K562 (cell line): ENCODE results near the gene TLE6. TPM values are rescaled to one million over a fixed set of nuclear protein-coding genes. Genes with fewer than 3 reads are reported as not detected.
A peak's percentile ranks its signal among the peaks of the same experiment; 100 is the strongest.

Experiments used
- ASH1L ChIP-seq: fragments of 450-650 bp; IDR thresholded peaks from 2 replicates; pipeline ENCODE4 v1.6.1; 2018; ENCODE audit warnings: borderline replicate concordance, mild to moderate bottlenecking, low read depth; ENCODE audit not compliant: partially characterized antibody
- CAMTA2 ChIP-seq: fragments of 250-450 bp; sonication (Bioruptor Pico); conservative IDR thresholded peaks from 2 replicates; pipeline ENCODE4 v1.5.1; 2022
- CBX5 ChIP-seq: IDR thresholded peaks from 2 replicates; pipeline ENCODE4 v1.6.1; 2014; ENCODE audit warnings: low read depth, borderline replicate concordance
- CREB3L1 ChIP-seq: fragments of 450-650 bp; IDR thresholded peaks from 2 replicates; pipeline ENCODE4 v1.6.1; 2014; ENCODE audit warnings: low read depth, mild to moderate bottlenecking, moderate library complexity, borderline replicate concordance
- DMBX1 ChIP-seq: fragments of 250-450 bp; sonication (Bioruptor Pico); IDR thresholded peaks from 2 replicates; pipeline ENCODE4 v1.8.0; 2022; ENCODE audit warnings: inconsistent platforms, mild to moderate bottlenecking, moderate library complexity, borderline replicate concordance
- GMEB1 ChIP-seq: fragments of 250-450 bp; sonication (Bioruptor Pico); IDR thresholded peaks from 2 replicates; pipeline ENCODE4 v1.4.0; 2020; ENCODE audit warnings: mild to moderate bottlenecking
- HNRNPL ChIP-seq: fragments of 200-400 bp; formaldehyde crosslinking; IDR thresholded peaks from 2 replicates; pipeline ENCODE4 v1.6.1; 2017; ENCODE audit warnings: low read depth, mild to moderate bottlenecking, low read length
- MAFK ChIP-seq: IDR thresholded peaks from 2 replicates; pipeline ENCODE4 v1.6.1; 2011; ENCODE audit warnings: low read length, improper control_type of control experiment
- MAZ ChIP-seq, 2 experiments: fragments of 450-650 bp in 1 of 2; sonication (generic) in 1 of 2; formaldehyde crosslinking; IDR thresholded peaks in 1 of 2; conservative IDR thresholded peaks in 1 of 2; 2 replicates each; pipeline versions ENCODE4 v1.4.0 to v1.5.0; 2020; ENCODE audit warnings: mild to moderate bottlenecking in 1 of 2, missing genetic modification reagents in 1 of 2
- MBD1 ChIP-seq: fragments of 250-450 bp; sonication (Bioruptor Pico); IDR thresholded peaks from 2 replicates; pipeline ENCODE4 v1.8.0; 2022; ENCODE audit warnings: inconsistent platforms
- MNT ChIP-seq, 2 experiments: fragments of 450-650 bp; conservative IDR thresholded peaks; 2 replicates each; pipeline ENCODE4 v1.6.1; 2017; ENCODE audit warnings: mild to moderate bottlenecking in 2 of 2, moderate library complexity in 2 of 2
- POLR2AphosphoS5 ChIP-seq: IDR thresholded peaks from 2 replicates; pipeline ENCODE4 v1.6.1; 2011; ENCODE audit warnings: mild to moderate bottlenecking, low read depth, low read length, moderate library complexity; ENCODE audit not compliant: control insufficient read depth, insufficient read depth
- RBM14 ChIP-seq: fragments of 200-400 bp; formaldehyde crosslinking; IDR thresholded peaks from 2 replicates; pipeline ENCODE4 v1.6.1; 2018; ENCODE audit warnings: low read depth, mild to moderate bottlenecking, low read length, moderate library complexity, borderline replicate concordance; ENCODE audit not compliant: insufficient read depth
- SAFB ChIP-seq: fragments of 200-400 bp; formaldehyde crosslinking; IDR thresholded peaks from 2 replicates; pipeline ENCODE4 v1.6.1; 2017; ENCODE audit warnings: low read depth, low read length, borderline replicate concordance
- SIN3A ChIP-seq, 2 experiments: fragments of 150-350 bp in 1 of 2; IDR thresholded peaks; 2 replicates each; pipeline ENCODE4 v1.6.1; 2011 to 2016; ENCODE audit warnings: borderline replicate concordance in 2 of 2, low read depth in 2 of 2, low read length in 2 of 2, mild to moderate bottlenecking in 2 of 2, moderate library complexity in 2 of 2; ENCODE audit not compliant: control insufficient read depth in 1 of 2
- ZBED1 ChIP-seq: IDR thresholded peaks from 2 replicates; pipeline ENCODE4 v1.6.1; 2014
- ZNF280B ChIP-seq: fragments of 250-450 bp; sonication (Bioruptor Pico); IDR thresholded peaks from 2 replicates; pipeline ENCODE4 v1.5.1; 2021; ENCODE audit warnings: mild to moderate bottlenecking
- polyA plus RNA-seq, 8 experiments: library from polyadenylated mRNA; depleted of rRNA in 4 of 8; stranded (reverse) in 5 of 8; unstranded in 3 of 8; fragments of >200 nt; fragmentation: Nextera tagmentation in 2 of 8; fragmentation: Illumina TruSeq in 1 of 8; extraction: Ambion mirVana in 2 of 8; extraction: Trizol in 1 of 8; gene quantifications; 2 replicates each; pipeline versions ENCODE4 v1.2.1 to v1.2.3, GENCODE V29; 2011 to 2014; ENCODE audit warnings: inconsistent platforms in 1 of 8, missing spikeins in 1 of 8
- total RNA-seq, 7 experiments: library from RNA; depleted of rRNA in 6 of 7; stranded (reverse); fragments of >200 nt in 6 of 7; fragmentation: Illumina TruSeq in 2 of 7; extraction: Trizol in 2 of 7; gene quantifications; 2 replicates each; pipeline versions ENCODE4 v1.2.1 to v1.2.3, GENCODE V29; 2011 to 2021; ENCODE audit warnings: low replicate concordance in 1 of 7

Gene TLE6
- total and polyA plus RNA-seq, 9 of the 15 experiments (the other 6 are each of a cell fraction or from before 2014, with no cell fraction given): 1.1 to 6.1 (median 2.5) TPM

- no peak; the same call in 1 of the 2 replicates for TF ChIP-seq DMBX1 (CRISPR knock-in tag)
- TF ChIP-seq CBX5: no peak
- peak in 1 of 2 experiments; percentile 74; a peak in 3 of 4 replicates for TF ChIP-seq MNT (conservative IDR thresholded peaks at IDR 0.05)
- no peak for TF ChIP-seq HNRNPL
- peak; percentile 88 for TF ChIP-seq CREB3L1
- no peak for TF ChIP-seq SAFB
- TF ChIP-seq ZNF280B (CRISPR knock-in tag): 0 out of 2 replicates have a peak, but pooled peaks have one; percentile 18
- TF ChIP-seq MBD1: no peak
- peak; percentile 80 for TF ChIP-seq POLR2AphosphoS5
- peak; percentile 70 to 77 for TF ChIP-seq MAZ (CRISPR knock-in tag; conservative IDR thresholded peaks at IDR 0.05 in 1 of 2, IDR thresholded peaks at IDR 0.05 in 1 of 2)
- peak; percentile 73 for TF ChIP-seq ASH1L
- TF ChIP-seq SIN3A (IDR thresholded peaks at IDR 0.05; ENCODE audit: borderline replicate concordance in 2 of 2, control insufficient read depth in 1 of 2, low read depth in 2 of 2, low read length in 2 of 2): peak; percentile 31; a peak in 2 of 4 replicates
- peak; percentile 33; the same call in 1 of the 2 replicates for TF ChIP-seq GMEB1
- TF ChIP-seq CAMTA2 (CRISPR knock-in tag): no peak
- TF ChIP-seq RBM14: no peak
- TF ChIP-seq MAFK: peak; percentile 5; the same call in 1 of the 2 replicates
- TF ChIP-seq ZBED1: 0 out of 2 replicates have a peak, but pooled peaks have one; percentile 6
These were observed 26.9 kb upstream of the TLE6 start (continued) for GRCh38 chr19:2950286-2951124.
